DMS53 (cell line): Measurements from ENCODE around the gene BMP2K.

Source experiments
- DNase-seq: peaks from one replicate; lab custom pipeline; 2025; lab: John Stamatoyannopoulos, UW

The BMP2K gene

GRCh38 chr4:78937837-78938236, 161.7 kb downstream of the BMP2K start:
- peak; percentile 41 for DNase-seq

- peak; percentile 34 for DNase-seq
These were observed 162.3 kb downstream of the BMP2K start for GRCh38 chr4:78938474-78938867.

DNA sequence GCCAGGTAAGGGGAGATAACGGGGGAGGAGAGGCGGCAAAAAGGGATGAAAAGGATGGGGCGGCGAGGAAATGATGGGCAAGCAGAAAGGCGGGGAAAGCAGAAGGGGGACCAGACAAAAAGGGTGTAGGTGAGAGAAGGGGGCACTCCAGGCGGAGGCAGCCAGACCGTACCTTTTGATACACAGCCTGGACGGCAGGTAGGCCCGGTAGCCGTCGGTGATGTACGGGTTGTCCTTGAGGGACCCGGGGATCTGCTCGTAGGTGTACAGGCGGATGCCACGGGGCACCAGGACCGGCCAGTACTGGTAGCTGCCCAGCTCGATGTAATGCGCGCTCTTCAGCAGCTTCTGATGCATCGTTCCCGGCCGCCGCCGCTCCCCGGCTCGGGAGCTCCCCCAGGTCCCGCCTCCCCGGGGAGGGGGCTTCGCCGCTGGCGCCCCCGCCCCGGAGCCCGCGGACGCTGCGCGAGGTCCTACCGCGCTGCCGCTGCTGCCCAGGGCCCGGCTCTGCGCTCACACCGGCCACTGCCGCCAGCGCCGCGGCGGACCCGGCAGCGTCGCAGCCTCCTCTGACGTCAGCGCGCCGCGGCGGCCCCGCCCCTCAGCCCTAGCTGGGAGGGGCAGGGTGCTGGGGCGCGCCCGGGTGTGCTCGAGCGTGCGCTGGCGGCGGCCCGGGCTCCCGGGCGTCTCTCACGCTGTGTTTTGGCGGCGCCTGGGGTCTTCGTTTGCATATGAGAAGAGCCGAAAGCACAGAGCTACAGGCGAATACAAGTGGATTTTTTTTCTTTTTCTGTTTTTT, 162.9 kb downstream of the BMP2K start, which contains the start of gene PAQR3:
Gene PAQR3 (minus strand): TSS at position 571 of the 799 bp plus-strand sequence. CDS start 214 bp downstream, at position 357.
- peak; percentile 89 for DNase-seq

DNA sequence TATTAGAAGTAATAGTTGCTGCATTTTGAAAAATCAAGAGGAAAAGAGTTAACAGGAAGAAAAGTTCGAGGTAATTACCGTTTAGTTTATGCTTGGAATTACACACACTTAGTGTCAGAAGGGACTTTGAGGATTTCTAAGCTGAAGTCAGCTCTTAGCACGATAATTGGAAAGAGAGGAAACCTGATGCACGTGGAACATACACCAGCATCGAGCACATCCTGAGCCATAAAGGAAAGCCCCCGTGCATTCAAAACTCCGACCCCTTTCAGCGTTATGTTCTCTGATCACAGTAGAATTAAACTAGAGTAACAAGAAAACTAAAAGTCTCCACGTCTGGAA, 163.5 kb downstream of the BMP2K start:
- DNase-seq = no peak

DNA sequence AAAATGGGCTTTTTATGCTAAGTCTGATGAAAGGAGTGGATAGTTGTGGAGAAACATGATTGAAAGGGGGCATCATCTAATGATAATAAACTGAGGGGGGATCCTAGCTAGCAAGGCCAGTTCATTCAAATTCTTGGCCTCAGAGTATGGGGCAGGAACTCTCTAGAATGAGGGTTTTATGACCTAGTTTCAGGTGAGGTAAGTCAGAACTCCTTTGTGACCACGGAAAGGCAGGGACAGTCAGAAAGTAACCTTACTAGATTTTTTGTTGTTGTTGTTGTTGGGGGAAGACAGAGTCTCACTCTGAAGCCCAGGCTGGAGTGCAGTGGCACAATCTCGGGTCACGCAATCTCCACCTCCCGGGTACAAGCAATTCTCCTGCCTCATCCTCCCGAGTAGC, 164.6 kb downstream of the BMP2K start:
- DNase-seq = no peak

- no peak for DNase-seq
These were observed 168.2 kb downstream of the BMP2K start for GRCh38 chr4:78944381-78944780.

DNA sequence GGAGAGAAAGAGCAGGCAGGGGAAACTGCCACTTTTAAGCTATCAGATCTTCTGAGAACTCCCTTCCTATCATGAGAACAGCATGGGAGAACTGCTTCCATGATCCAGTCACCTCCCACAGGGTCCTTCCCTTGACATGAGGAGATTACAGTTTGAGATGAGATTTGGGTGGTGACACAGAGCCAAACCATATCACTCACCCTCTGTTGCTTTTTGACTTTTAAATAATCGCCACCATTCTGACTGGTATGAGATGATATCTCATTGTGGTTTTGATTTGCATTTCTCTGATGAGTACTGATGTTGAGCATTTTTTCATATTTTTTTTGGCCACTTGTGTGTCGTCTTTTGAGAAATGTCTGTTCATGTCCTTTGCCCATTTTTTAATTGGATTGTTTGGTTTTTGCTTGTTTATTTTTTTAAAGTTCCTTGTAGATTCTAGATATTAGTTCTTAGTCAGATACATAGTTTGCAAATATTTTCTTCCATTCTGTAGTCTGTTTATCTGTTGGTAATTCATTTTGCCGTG, 169.6 kb downstream of the BMP2K start:
- no peak for DNase-seq

GRCh38 chr4:78949735-78950134, 173.6 kb downstream of the BMP2K start:
- no peak for DNase-seq

DNA sequence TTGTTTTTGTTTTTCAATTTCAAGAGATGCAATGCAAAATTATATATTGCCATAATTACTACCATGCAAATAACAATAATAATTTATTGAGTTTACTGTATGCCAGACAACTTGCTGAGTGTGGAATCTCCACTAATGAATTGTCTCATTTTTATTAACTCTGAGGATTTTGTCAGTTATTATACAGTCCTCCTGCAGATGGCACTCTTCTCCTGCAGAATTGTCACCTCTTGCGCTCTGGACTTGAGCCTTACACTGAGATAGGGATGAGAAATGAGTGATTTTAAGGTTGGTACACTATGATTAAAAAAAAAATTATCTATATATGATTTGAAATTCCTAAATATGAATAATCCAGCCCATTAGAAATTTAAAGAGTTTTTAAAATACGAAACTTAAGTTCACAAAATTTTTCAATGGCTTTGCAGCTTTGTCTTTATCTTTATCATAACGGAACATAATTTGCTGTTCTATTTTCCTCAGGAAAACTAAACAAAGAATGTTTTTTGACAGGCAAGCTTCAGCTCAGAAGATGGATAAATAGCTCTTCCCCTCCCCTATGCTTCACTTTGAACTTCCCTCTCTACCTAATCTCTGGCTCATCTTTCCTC, 175.8 kb downstream of the BMP2K start:
- DNase-seq = peak; percentile 64

DNA sequence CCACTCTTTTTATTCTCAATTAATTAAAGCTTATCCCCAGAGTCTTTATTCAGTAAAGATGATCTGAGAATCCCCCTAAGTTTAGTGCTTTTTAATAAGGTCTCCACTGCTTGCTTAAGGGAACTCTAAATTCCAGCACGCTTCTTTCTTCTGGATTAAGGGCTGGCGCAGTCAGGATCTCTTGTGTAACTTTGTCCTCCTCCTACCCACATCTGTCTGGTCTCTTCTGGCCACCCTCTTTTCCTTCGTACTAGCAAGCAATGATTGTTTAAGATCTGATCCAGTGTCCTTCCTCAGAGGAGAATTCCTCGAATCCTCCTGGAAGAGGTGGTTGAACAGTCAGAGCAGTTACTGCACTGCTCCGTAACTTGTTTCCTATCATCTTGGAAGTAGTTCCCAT, 177.1 kb downstream of the BMP2K start:
- DNase-seq = no peak

GRCh38 chr4:78953769-78954666, 177.9 kb downstream of the BMP2K start:
- peak; percentile 67 for DNase-seq

- DNase-seq = no peak
These were observed 180.8 kb downstream of the BMP2K start for GRCh38 chr4:78956975-78957374.

GRCh38 chr4:78960926-78961325, 184.8 kb downstream of the BMP2K start:
- no peak for DNase-seq
